Neural cell (in vitro differentiated cells): ENCODE measurements around the gene DNMT3A. TPM values are rescaled to one million over a fixed set of nuclear protein-coding genes. Genes with fewer than 3 reads are reported as not detected.

Experiments
- H2AFZ ChIP-seq: fragments of 200-600, 300-800 bp; sonication (generic), shearing (Covaris generic); 2 replicates; pipeline ENCODE4 v1.6.0; 2014; ENCODE audit warnings: low read depth, mild to moderate bottlenecking, antibody characterized with exemption, low read length, moderate library complexity
- H3F3A ChIP-seq: fragments of 200-600 bp; shearing (Covaris generic); 2 replicates; pipeline ENCODE4 v1.6.1; 2016; ENCODE audit warnings: mild to moderate bottlenecking, moderate library complexity, mixed read lengths, antibody characterized with exemption, low read length; ENCODE audit not compliant: insufficient read depth, poor library complexity, severe bottlenecking
- H3K27ac ChIP-seq: fragments of 200-600, 300-800 bp; sonication (generic), shearing (Covaris generic); 2 replicates; pipeline ENCODE4 v1.5.1; 2014; ENCODE audit warnings: mild to moderate bottlenecking, low read length, moderate library complexity
- H3K27me3 ChIP-seq: fragments of 300-800, 200-600 bp; sonication (generic), shearing (Covaris generic); 2 replicates; pipeline ENCODE4 v1.6.0; 2014; ENCODE audit warnings: mild to moderate bottlenecking, low read depth, low read length, moderate library complexity; ENCODE audit not compliant: insufficient read depth
- H3K36me3 ChIP-seq: fragments of 300-800, 200-600 bp; sonication (generic), shearing (Covaris generic); 2 replicates; pipeline ENCODE4 v1.5.1; 2014; ENCODE audit warnings: mild to moderate bottlenecking, antibody characterized with exemption, low read length, moderate library complexity; ENCODE audit not compliant: insufficient read depth
- H3K4me2 ChIP-seq: fragments of 300-800, 200-600 bp; sonication (generic), shearing (Covaris generic); 2 replicates; pipeline ENCODE4 v1.6.0; 2014; ENCODE audit warnings: mild to moderate bottlenecking, low read length
- H3K4me3 ChIP-seq: fragments of 300-800, 200-600 bp; sonication (generic), shearing (Covaris generic); 2 replicates; pipeline ENCODE4 v1.5.1; 2014; ENCODE audit warnings: mild to moderate bottlenecking, low read length, moderate library complexity
- H3K79me2 ChIP-seq: fragments of 200-600 bp; shearing (Covaris generic); replicated peaks from 2 replicates; pipeline ENCODE4 v1.6.0; 2014; ENCODE audit warnings: mild to moderate bottlenecking, low read length, moderate library complexity; ENCODE audit not compliant: insufficient read depth
- H3K9ac ChIP-seq: fragments of 300-800, 200-600 bp; sonication (generic), shearing (Covaris generic); 2 replicates; pipeline ENCODE4 v1.6.1; 2016; ENCODE audit warnings: mild to moderate bottlenecking, low read length, mixed read lengths
- H3K9me2 ChIP-seq: fragments of 200-600 bp; shearing (Covaris generic); 2 replicates; pipeline ENCODE4 v1.6.1; 2016; ENCODE audit warnings: mild to moderate bottlenecking, low read length, mixed read lengths; ENCODE audit not compliant: insufficient read depth
- H3K9me3 ChIP-seq: fragments of 200-600, 300-800 bp; sonication (generic), shearing (Covaris generic); 2 replicates; pipeline ENCODE4 v1.6.1; 2016; ENCODE audit warnings: mild to moderate bottlenecking, mixed run types, low read length, moderate library complexity, mixed read lengths
- H4K20me1 ChIP-seq: fragments of 200-600 bp; shearing (Covaris generic); 2 replicates; pipeline ENCODE4 v1.6.1; 2016; ENCODE audit warnings: mild to moderate bottlenecking, mixed run types; ENCODE audit not compliant: insufficient read depth
- CTCF ChIP-seq: fragments of 450-650 bp; IDR thresholded peaks from 2 replicates; pipeline ENCODE4 v1.5.1; 2014; ENCODE audit warnings: antibody characterized with exemption, mild to moderate bottlenecking, moderate library complexity; ENCODE audit not compliant: poor library complexity, severe bottlenecking
- EP300 ChIP-seq: fragments of 450-650 bp; conservative IDR thresholded peaks from 2 replicates; pipeline ENCODE4 v1.6.1; 2014; ENCODE audit warnings: antibody characterized with exemption, mild to moderate bottlenecking, moderate library complexity; ENCODE audit not compliant: poor library complexity, severe bottlenecking
- EZH2 ChIP-seq: fragments of 200-600, 300-800 bp; shearing (Covaris generic), sonication (generic); IDR thresholded peaks from 2 replicates; pipeline ENCODE4 v1.6.1; 2014; ENCODE audit warnings: antibody characterized with exemption, low read length, borderline replicate concordance, mild to moderate bottlenecking; ENCODE audit not compliant: insufficient read depth, poor library complexity, severe bottlenecking
- MXI1 ChIP-seq: fragments of 450-650 bp; conservative IDR thresholded peaks from 2 replicates; pipeline ENCODE4 v1.6.1; 2014; ENCODE audit warnings: antibody characterized with exemption, mild to moderate bottlenecking; ENCODE audit not compliant: poor library complexity, severe bottlenecking
- POLR2AphosphoS5 ChIP-seq: IDR thresholded peaks from 2 replicates; pipeline ENCODE4 v1.6.1; 2012
- RAD21 ChIP-seq: fragments of 450-650 bp; conservative IDR thresholded peaks from 2 replicates; pipeline ENCODE4 v1.6.1; 2014; ENCODE audit warnings: antibody characterized with exemption, mild to moderate bottlenecking, moderate library complexity
- REST ChIP-seq: IDR thresholded peaks from 2 replicates; pipeline ENCODE4 v1.6.1; 2012; ENCODE audit warnings: borderline replicate concordance
- SMC3 ChIP-seq: fragments of 450-650 bp; conservative IDR thresholded peaks from 2 replicates; pipeline ENCODE4 v1.6.1; 2014; ENCODE audit warnings: antibody characterized with exemption, mild to moderate bottlenecking, moderate library complexity; ENCODE audit not compliant: poor library complexity
- TAF1 ChIP-seq: IDR thresholded peaks from 2 replicates; pipeline ENCODE4 v1.6.1; 2012; ENCODE audit warnings: low read depth
- polyA plus RNA-seq: library from polyadenylated mRNA; depleted of rRNA; stranded (reverse); fragments of >200 nt; gene quantifications from 2 replicates; pipeline ENCODE4 v1.2.3, GENCODE V29; 2014

DNMT3A gene
- polyA plus RNA-seq, 1 donor from 2014 or later: 33.0 TPM

GRCh38 chr2:25194576-25195122 lies 147.1 kb downstream of the DNMT3A start:
- no peaks in the 10 kb centered on the region for H3K79me2 ChIP-seq
- no peak overlapping the region for H3K4me2 ChIP-seq
- H3K36me3 ChIP-seq: no peaks in the 10 kb centered on the region
- H2AFZ ChIP-seq: no peak overlapping the region
- no peaks in the 10 kb centered on the region for H3K27me3 ChIP-seq
- TF ChIP-seq EZH2: no peak
- H3K9me3 ChIP-seq: no peaks in the 10 kb centered on the region
- no peaks in the 10 kb centered on the region for H3K9me2 ChIP-seq
- no peak overlapping the region for H3K4me3 ChIP-seq
- no peak overlapping the region for H3K27ac ChIP-seq
- H3F3A ChIP-seq: no peaks in the 10 kb centered on the region
- no peak overlapping the region for H3K9ac ChIP-seq
- no peaks in the 10 kb centered on the region for H4K20me1 ChIP-seq

- Histone ChIP-seq H3K9ac (no peak overlapping the region), H3F3A (no peaks in the 10 kb centered on the region), H3K27ac (no peak overlapping the region), H2AFZ (no peak overlapping the region), H4K20me1 (no peaks in the 10 kb centered on the region), H3K4me3 (no peak overlapping the region), H3K79me2 (no peaks in the 10 kb centered on the region), H3K9me3 (no peaks in the 10 kb centered on the region), H3K27me3 (no peaks in the 10 kb centered on the region), H3K4me2 (no peak overlapping the region), H3K36me3 (no peaks in the 10 kb centered on the region), H3K9me2 (no peaks in the 10 kb centered on the region)
- TF ChIP-seq EZH2 (no peak), SMC3 (no peak), REST (no peak), MXI1 (no peak), TAF1 (no peak), CTCF (no peak), EP300 (no peak), POLR2AphosphoS5 (no peak), RAD21 (no peak)
Measured at GRCh38 chr2:25190536-25190935, 151.2 kb downstream of the DNMT3A start.
